ENCODE measurements around the gene ACOX3. TPM values are rescaled to one million over a fixed set of nuclear protein-coding genes. Genes with fewer than 3 reads are reported as not detected.

ACOX3 gene
- total RNA-seq, 2 experiments from 2014 or later = 13.2 to 13.6 TPM

- peak overlapping the region; percentile 7 for H3K27ac Mint-ChIP-seq
Observed at GRCh38 chr4:8439168-8439567, 1.4 kb downstream of the ACOX3 start.

DNA sequence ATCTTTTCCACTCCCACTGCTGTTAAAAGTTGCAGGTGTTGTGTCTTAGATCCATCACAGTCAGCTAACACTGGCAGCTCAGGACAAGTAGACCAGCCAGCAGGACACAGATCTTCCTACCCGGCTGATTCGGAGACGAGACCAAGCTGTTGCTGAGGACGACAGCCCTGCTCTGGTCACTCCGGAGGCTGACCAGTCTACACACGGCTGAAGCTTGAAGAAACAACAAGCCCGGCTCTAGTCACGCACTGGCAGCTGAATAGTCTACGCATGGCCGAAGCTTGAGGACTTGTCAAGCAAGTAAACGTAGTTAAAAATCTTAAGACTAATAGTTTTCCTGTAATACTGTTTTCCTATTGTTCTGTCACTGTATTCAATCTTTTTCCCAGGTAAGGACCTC is 1.8 kb downstream of the ACOX3 start:
- ATAC-seq = no peak
- Mint-ChIP-seq H3K36me3 (ENCODE audit: low read depth) (peaks cover 13% of the 10 kb centered on the region), H3K4me1 (ENCODE audit: low read depth) (peaks cover 71% of the 10 kb centered on the region), H3K4me3 (peak overlapping the region; percentile 7), H3K9me3 (ENCODE audit: insufficient read depth) (no peaks in the 10 kb centered on the region), H3K27me3 (ENCODE audit: low read depth) (no peaks in the 10 kb centered on the region), H3K27ac (peak overlapping the region; percentile 7)
- no peak for DNase-seq
- ChIA-PET POLR2A (no interaction called here), CTCF (interaction anchor here (1.3 kb wide), 1 partner anchor 10 kb away, joined by 4 read pairs; no protein-coding TSS in a partner anchor)

More at GRCh38 chr4:8439168-8439567, 1.4 kb downstream of the ACOX3 start:
- ChIA-PET CTCF (interaction anchor here (1.4 to 1.5 kb wide), 2 partner anchors 8 to 29 kb away, joined by 3 to 7 read pairs; no protein-coding TSS in a partner anchor), POLR2A (interaction anchor here (2.1 to 3.1 kb wide), 2 partner anchors 12 to 19 kb away, joined by 8 to 31 read pairs; no protein-coding TSS in a partner anchor)
- H3K36me3 Mint-ChIP-seq (ENCODE audit: low read depth) = peaks cover 13% of the 10 kb centered on the region
- no peaks in the 10 kb centered on the region for H3K9me3 Mint-ChIP-seq (ENCODE audit: insufficient read depth)
- no peak for ATAC-seq
- H3K4me3 Mint-ChIP-seq = peak overlapping the region; percentile 7
- no peaks in the 10 kb centered on the region for H3K27me3 Mint-ChIP-seq (ENCODE audit: low read depth)
- H3K4me1 Mint-ChIP-seq (ENCODE audit: low read depth) = peaks cover 75% of the 10 kb centered on the region
- DNase-seq = no peak

DNA sequence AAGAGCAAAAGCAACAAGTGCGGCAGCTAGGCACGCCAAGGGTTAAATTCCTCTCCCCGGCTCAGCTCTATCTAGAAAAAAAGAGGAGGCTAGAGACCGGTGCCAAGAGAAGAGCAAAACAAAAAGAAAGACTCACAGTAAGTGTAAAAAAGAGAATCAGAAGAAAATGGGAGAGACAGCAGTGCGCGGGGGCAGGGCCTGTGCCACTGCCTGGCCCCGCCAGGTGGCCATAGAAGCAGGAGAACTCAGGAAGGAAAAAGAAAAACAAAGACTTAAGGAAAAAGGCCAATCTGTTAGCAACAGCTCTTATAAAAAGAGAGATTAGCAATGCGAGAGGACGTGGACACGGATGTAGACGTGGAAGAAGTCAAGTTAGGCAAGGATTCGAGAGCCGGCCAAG is 3.2 kb downstream of the ACOX3 start:
- no peak overlapping the region for H3K4me3 Mint-ChIP-seq
- no peak for ATAC-seq
- H3K27me3 Mint-ChIP-seq (ENCODE audit: low read depth) = no peaks in the 10 kb centered on the region
- no peak overlapping the region for H3K27ac Mint-ChIP-seq
- no peak for DNase-seq
- H3K9me3 Mint-ChIP-seq (ENCODE audit: insufficient read depth) = no peaks in the 10 kb centered on the region
- POLR2A ChIA-PET = no interaction called here
- H3K4me1 Mint-ChIP-seq (ENCODE audit: low read depth) = peaks cover 57% of the 10 kb centered on the region
- CTCF ChIA-PET = no interaction called here
- H3K36me3 Mint-ChIP-seq (ENCODE audit: low read depth) = peaks cover 13% of the 10 kb centered on the region

DNA sequence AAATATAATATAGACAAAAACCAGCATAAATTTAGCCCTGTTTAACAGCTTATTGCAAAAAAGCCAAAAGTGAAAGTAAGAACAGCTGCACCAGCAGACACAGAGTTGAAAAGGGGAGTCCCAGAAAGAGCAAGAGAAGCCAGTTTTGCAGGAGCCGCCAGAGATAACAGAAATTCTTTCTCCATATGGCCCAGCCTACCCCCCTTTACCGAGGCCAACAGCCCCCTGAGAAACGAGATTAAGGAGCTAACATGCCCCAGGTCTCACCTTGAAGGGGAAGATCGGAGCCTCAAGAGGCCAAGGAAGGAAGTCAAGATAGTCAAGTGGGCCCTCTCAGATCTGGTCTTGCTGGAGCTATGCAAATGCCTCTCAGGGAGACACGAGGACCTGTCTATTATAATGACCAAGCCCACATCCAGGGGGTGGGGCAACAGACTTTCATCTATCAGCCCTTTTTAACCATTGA is 4.8 kb downstream of the ACOX3 start:
- no peak for ATAC-seq
- CTCF ChIA-PET = interaction anchor here (0.7 to 1.7 kb wide), 4 partner anchors 30 to 259 kb away, joined by 3 to 6 read pairs (median 4); no protein-coding TSS in a partner anchor
- Mint-ChIP-seq H3K36me3 (ENCODE audit: low read depth) (peaks cover 13% of the 10 kb centered on the region), H3K4me1 (ENCODE audit: low read depth) (peaks cover 44% of the 10 kb centered on the region), H3K4me3 (peak overlapping the region; percentile 74), H3K9me3 (ENCODE audit: insufficient read depth) (no peaks in the 10 kb centered on the region), H3K27ac (peak overlapping the region; percentile 85), H3K27me3 (ENCODE audit: low read depth) (no peaks in the 10 kb centered on the region)
- DNase-seq = peak; percentile 62
- POLR2A ChIA-PET = no interaction called here

DNA sequence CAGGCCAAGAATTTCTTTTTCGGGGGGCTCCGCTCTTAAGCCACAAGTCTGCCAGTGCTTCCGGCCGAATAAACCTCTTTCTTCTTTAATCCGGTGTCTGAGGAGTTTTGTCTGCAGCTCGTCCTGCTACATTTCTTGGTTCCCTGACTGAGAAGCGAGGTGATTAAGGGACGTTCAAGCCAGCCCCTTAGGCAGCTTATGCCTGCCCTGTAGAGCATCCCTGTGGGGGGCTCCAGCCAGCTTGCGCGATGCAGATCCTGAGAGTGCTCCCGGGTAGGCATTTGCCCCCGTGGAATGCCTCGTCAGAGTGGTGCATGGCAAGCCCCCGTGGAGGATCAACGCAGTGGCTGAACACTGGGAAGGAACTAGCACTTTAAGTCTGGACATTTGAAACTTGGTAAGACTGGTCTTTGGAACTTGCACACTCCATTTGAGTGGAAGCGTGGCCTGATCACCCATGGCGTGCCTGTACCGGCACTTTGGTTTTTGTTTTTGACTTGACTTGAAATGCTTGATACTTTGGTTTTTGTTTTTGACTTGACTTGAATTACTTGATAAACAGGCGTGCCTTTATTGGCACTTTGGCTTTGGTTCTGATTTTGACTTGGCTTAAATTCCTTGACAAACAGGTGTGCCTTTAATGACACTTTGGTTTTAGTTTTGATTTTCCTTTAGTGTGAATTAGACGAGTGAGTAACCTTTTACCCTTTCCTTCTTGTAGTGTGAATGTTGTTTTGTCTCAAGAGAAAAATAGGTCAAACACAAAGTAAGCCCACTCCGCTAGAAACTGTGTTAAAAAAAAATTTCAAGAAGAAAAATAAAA is 6.1 kb downstream of the ACOX3 start:
- H3K36me3 Mint-ChIP-seq (ENCODE audit: low read depth) = peaks cover 10% of the 10 kb centered on the region
- H3K27ac Mint-ChIP-seq = no peak overlapping the region
- POLR2A ChIA-PET = no interaction called here
- peak overlapping the region; percentile 74 for H3K4me3 Mint-ChIP-seq
- ATAC-seq (no peak), DNase-seq (no peak)
- H3K9me3 Mint-ChIP-seq (ENCODE audit: insufficient read depth) = no peaks in the 10 kb centered on the region
- H3K4me1 Mint-ChIP-seq (ENCODE audit: low read depth) = peaks cover 38% of the 10 kb centered on the region
- CTCF ChIA-PET = interaction anchor here (0.6 to 1.2 kb wide), 2 partner anchors 90 to 258 kb away, joined by 3 read pairs; no protein-coding TSS in a partner anchor
- H3K27me3 Mint-ChIP-seq (ENCODE audit: low read depth) = no peaks in the 10 kb centered on the region

- Mint-ChIP-seq H3K27ac (no peak overlapping the region), H3K4me3 (no peak overlapping the region), H3K36me3 (ENCODE audit: low read depth) (peaks cover 8% of the 10 kb centered on the region), H3K9me3 (ENCODE audit: insufficient read depth) (no peaks in the 10 kb centered on the region), H3K4me1 (ENCODE audit: low read depth) (peaks cover 36% of the 10 kb centered on the region), H3K27me3 (ENCODE audit: low read depth) (no peaks in the 10 kb centered on the region)
- ATAC-seq (no peak), DNase-seq (no peak)
- CTCF ChIA-PET = no interaction called here
- POLR2A ChIA-PET = no interaction called here
Observed at GRCh38 chr4:8433136-8433535, 7.4 kb downstream of the ACOX3 start.

DNA sequence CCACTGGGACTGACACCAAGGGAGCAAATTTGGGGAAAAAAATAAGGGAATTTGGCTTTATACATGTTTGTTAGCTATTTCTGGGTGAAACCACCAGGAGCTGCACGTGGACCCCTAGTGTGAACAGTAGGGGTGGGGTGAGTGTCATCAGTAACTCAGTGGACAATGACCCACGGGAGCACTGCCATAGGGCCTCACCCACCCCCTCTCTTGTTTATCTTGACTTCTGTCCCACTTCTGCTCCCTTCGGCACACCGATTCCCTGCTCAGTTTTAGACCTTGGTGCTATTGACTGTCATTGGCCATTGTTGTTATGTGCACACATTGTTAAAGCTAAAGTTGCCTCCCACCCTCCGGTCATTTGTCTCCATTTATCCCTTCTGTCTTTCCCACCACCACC is 9.0 kb downstream of the ACOX3 start:
- H3K4me1 Mint-ChIP-seq (ENCODE audit: low read depth) = peaks cover 37% of the 10 kb centered on the region
- no peak for DNase-seq
- H3K27ac Mint-ChIP-seq = no peak overlapping the region
- ChIA-PET POLR2A (interaction anchor here (0.7 to 1.5 kb wide), 2 partner anchors 8 to 27 kb away, joined by 4 read pairs; no protein-coding TSS in a partner anchor), CTCF (interaction anchor here (1.9 kb wide), 1 partner anchor 8 kb away, joined by 7 read pairs; no protein-coding TSS in a partner anchor)
- H3K4me3 Mint-ChIP-seq = no peak overlapping the region
- no peak for ATAC-seq
- no peaks in the 10 kb centered on the region for H3K27me3 Mint-ChIP-seq (ENCODE audit: low read depth)
- H3K36me3 Mint-ChIP-seq (ENCODE audit: low read depth) = peaks cover 8% of the 10 kb centered on the region
- H3K9me3 Mint-ChIP-seq (ENCODE audit: insufficient read depth) = no peaks in the 10 kb centered on the region

- H3K9me3 Mint-ChIP-seq (ENCODE audit: insufficient read depth) = no peaks in the 10 kb centered on the region
- H3K36me3 Mint-ChIP-seq (ENCODE audit: low read depth) = no peaks in the 10 kb centered on the region
- peak overlapping the region; percentile 93 for H3K27ac Mint-ChIP-seq
- CTCF ChIA-PET = interaction anchor here (1.1 to 1.6 kb wide), 7 partner anchors 9 to 186 kb away, joined by 3 to 8 read pairs (median 5); partner anchors contain the start of genes ACOX3 and TRMT44
- ATAC-seq (peak; percentile 98), DNase-seq (peak; percentile 91)
- peak overlapping the region; percentile 95 for H3K4me3 Mint-ChIP-seq
- POLR2A ChIA-PET = interaction anchor here (4.5 kb wide), 1 partner anchor 12 kb away, joined by 31 read pairs; the partner anchor contains the start of genes ACOX3 and TRMT44
- peaks cover 19% of the 10 kb centered on the region for H3K4me1 Mint-ChIP-seq (ENCODE audit: low read depth)
- no peaks in the 10 kb centered on the region for H3K27me3 Mint-ChIP-seq (ENCODE audit: low read depth)
Observed at GRCh38 chr4:8428288-8429097, 12.0 kb downstream of the ACOX3 start.

DNA sequence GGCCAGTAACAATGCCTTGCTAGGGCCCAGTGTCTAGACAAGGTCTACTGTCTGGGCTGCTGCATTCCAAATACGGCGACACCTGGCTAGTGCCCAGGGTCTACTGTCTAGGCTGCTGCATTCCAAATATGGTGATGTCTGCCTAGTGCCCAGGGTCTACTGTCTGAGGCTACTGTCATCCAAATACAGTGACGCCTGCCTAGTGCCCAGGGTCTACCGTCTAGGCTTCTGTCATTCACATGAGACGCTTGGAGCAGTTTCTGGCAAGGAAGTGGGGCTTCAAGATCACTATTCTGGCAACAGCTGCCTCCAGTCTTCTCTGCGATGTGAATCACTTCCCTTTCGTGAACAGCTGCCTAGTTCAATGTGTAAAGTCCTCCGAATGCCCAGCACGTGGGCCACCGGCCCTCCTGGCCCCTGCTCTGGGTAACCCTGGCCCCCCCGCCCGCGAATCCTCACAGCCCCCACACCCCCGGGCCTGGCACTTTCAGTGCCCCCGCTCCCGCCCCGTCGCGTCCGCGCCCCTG is 12.7 kb downstream of the ACOX3 start:
- POLR2A ChIA-PET = interaction anchor here (4.5 kb wide), 1 partner anchor 13 kb away, joined by 31 read pairs; the partner anchor contains the start of genes ACOX3 and TRMT44
- H3K27me3 Mint-ChIP-seq (ENCODE audit: low read depth) = no peaks in the 10 kb centered on the region
- H3K27ac Mint-ChIP-seq = peak overlapping the region; percentile 93
- H3K9me3 Mint-ChIP-seq (ENCODE audit: insufficient read depth) = no peaks in the 10 kb centered on the region
- no peaks in the 10 kb centered on the region for H3K36me3 Mint-ChIP-seq (ENCODE audit: low read depth)
- ATAC-seq (peak; percentile 43), DNase-seq (no peak)
- peaks cover 19% of the 10 kb centered on the region for H3K4me1 Mint-ChIP-seq (ENCODE audit: low read depth)
- CTCF ChIA-PET = interaction anchor here (1.1 to 1.6 kb wide), 5 partner anchors 10 to 186 kb away, joined by 3 to 8 read pairs (median 5); partner anchors contain the start of genes ACOX3 and TRMT44
- peak overlapping the region; percentile 95 for H3K4me3 Mint-ChIP-seq

DNA sequence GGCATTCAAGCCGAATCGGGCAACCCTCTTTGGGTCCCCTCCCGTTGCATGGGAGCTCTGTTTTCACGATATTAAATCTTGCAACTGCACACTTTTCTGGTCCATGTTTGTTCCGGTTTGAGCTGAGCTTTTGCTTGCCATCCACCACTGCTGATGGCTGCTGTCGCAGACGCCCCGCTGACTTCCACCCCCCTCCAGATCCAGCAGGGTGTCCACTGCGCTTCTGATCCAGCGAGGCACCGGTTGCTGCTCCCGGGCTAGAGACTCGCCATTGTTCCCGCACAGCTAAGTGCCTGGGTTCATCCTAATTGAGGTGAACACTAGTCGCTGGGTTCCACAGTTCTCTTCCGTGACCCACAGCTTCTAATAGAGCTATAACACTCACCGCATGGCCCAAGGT is 13.3 kb downstream of the ACOX3 start:
- no peaks in the 10 kb centered on the region for H3K36me3 Mint-ChIP-seq (ENCODE audit: low read depth)
- ChIA-PET CTCF (interaction anchor here (1.4 to 1.6 kb wide), 3 partner anchors 10 to 19 kb away, joined by 3 to 5 read pairs (median 5); no protein-coding TSS in a partner anchor), POLR2A (interaction anchor here (4.5 kb wide), 1 partner anchor 13 kb away, joined by 31 read pairs; the partner anchor contains the start of genes ACOX3 and TRMT44)
- no peak overlapping the region for H3K27ac Mint-ChIP-seq
- no peak for ATAC-seq
- H3K9me3 Mint-ChIP-seq (ENCODE audit: insufficient read depth) = no peaks in the 10 kb centered on the region
- DNase-seq = no peak
- H3K27me3 Mint-ChIP-seq (ENCODE audit: low read depth) = no peaks in the 10 kb centered on the region
- H3K4me3 Mint-ChIP-seq = peak overlapping the region; percentile 95
- H3K4me1 Mint-ChIP-seq (ENCODE audit: low read depth) = peaks cover 19% of the 10 kb centered on the region

GRCh38 chr4:8422786-8423185 is 17.7 kb downstream of the ACOX3 start:
- DNase-seq (no peak), ATAC-seq (no peak)
- POLR2A ChIA-PET = no interaction called here
- CTCF ChIA-PET = no interaction called here
- Mint-ChIP-seq H3K27ac (no peak overlapping the region), H3K4me1 (ENCODE audit: low read depth) (peaks cover 16% of the 10 kb centered on the region), H3K4me3 (no peak overlapping the region), H3K36me3 (ENCODE audit: low read depth) (no peaks in the 10 kb centered on the region), H3K27me3 (ENCODE audit: low read depth) (no peaks in the 10 kb centered on the region), H3K9me3 (ENCODE audit: insufficient read depth) (no peaks in the 10 kb centered on the region)

Measured in activated CD8-positive, alpha-beta T cell treated with anti-CD3 and anti-CD28 coated beads, Interleukin-2, amount 10 ng/mL, durations not matched to agents 7 days and 5 days (primary cell).